ENCODE measurements around the gene RELN.
"Not testable (repeated sequence)": the region's sequence is repeated elsewhere in the genome, so short reads cannot be mapped to it uniquely, and the experiment has no call there.

RELN gene

DNA sequence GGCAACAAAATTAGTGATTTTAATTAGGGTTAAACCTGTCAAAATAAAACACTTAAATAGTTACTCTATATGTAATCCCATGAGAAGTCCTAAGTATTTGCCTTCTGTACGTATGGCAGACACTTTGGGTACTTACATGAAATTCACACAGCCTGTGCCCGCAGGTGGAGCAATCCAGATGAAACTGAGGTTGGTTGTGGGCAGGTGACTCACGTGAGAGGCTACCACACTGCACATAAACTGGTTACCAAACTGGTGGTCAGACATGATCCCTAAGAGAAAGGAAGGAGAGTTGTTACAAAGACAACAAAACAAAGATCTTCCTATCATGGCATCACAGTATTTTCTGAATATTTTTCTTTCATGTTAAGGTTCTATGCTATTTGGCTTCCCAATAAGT, 156.1 kb downstream of the RELN start:
- DNase-seq (ENCODE audit: extremely low spot score) = no peak
- TF ChIP-seq SP1 (IDR thresholded peaks at IDR 0.05) (no peak), BHLHE40 (IDR thresholded peaks at IDR 0.05; ENCODE audit: borderline replicate concordance) (no peak), FOXA1 (IDR thresholded peaks at IDR 0.05) (no peak), ELF4 (IDR thresholded peaks at IDR 0.05) (no peak), SUZ12 (IDR thresholded peaks at IDR 0.05) (no peak), FOXM1 (IDR thresholded peaks at IDR 0.05; ENCODE audit: borderline replicate concordance) (no peak), L3MBTL2 (conservative IDR thresholded peaks at IDR 0.05) (no peak), CTBP1 (IDR thresholded peaks at IDR 0.05; ENCODE audit: borderline replicate concordance) (no peak), ARNT (IDR thresholded peaks at IDR 0.05) (no peak), FOXK2 (IDR thresholded peaks at IDR 0.05) (no peak)
- TF ChIP-seq, protein P1, sequence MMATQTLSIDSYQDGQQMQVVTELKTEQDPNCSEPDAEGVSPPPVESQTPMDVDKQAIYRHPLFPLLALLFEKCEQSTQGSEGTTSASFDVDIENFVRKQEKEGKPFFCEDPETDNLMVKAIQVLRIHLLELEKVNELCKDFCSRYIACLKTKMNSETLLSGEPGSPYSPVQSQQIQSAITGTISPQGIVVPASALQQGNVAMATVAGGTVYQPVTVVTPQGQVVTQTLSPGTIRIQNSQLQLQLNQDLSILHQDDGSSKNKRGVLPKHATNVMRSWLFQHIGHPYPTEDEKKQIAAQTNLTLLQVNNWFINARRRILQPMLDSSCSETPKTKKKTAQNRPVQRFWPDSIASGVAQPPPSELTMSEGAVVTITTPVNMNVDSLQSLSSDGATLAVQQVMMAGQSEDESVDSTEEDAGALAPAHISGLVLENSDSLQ (IDR thresholded peaks at IDR 0.05) = no peak
- POLR2A ChIA-PET = no interaction called here
- CTCF ChIA-PET = no interaction called here

DNA sequence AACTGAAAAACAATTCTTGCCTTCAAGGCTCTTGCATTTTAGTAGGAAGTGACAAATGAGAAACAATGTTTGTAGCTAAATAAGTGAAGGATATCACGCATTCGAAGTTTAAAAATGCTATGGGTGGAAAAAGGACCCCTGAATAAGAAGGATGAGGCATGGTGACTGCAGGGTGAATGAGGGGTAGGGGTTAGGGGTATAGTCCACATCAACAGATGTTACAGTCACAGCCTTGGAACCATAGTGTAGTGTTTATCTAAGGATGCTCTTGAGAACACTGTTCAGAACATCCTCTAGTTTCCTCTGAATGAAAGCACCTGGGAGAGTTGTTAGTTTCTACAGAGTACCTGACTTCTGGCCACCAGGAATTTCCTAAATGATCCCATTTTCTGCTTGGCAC, 157.0 kb downstream of the RELN start:
- no peak for DNase-seq (ENCODE audit: extremely low spot score)
- POLR2A ChIA-PET = no interaction called here
- CTCF ChIA-PET = no interaction called here
- TF ChIP-seq SUZ12 (IDR thresholded peaks at IDR 0.05) (no peak), NFRKB (IDR thresholded peaks at IDR 0.05) (no peak), LEF1 (IDR thresholded peaks at IDR 0.05; ENCODE audit: borderline replicate concordance) (no peak), ELF4 (IDR thresholded peaks at IDR 0.05) (no peak), CTBP1 (IDR thresholded peaks at IDR 0.05; ENCODE audit: borderline replicate concordance) (no peak), FOXM1 (IDR thresholded peaks at IDR 0.05; ENCODE audit: borderline replicate concordance) (no peak), TARDBP (IDR thresholded peaks at IDR 0.05) (no peak), FOXA1 (IDR thresholded peaks at IDR 0.05) (no peak), HDGF (IDR thresholded peaks at IDR 0.05; ENCODE audit: borderline replicate concordance) (no peak), BHLHE40 (IDR thresholded peaks at IDR 0.05; ENCODE audit: borderline replicate concordance) (no peak), SP1 (IDR thresholded peaks at IDR 0.05) (no peak), FOXK2 (IDR thresholded peaks at IDR 0.05) (no peak), ARNT (IDR thresholded peaks at IDR 0.05) (no peak), ZNF384 (IDR thresholded peaks at IDR 0.05) (no peak), L3MBTL2 (conservative IDR thresholded peaks at IDR 0.05) (no peak)
- TF ChIP-seq, protein P1 (IDR thresholded peaks at IDR 0.05) = no peak

DNA sequence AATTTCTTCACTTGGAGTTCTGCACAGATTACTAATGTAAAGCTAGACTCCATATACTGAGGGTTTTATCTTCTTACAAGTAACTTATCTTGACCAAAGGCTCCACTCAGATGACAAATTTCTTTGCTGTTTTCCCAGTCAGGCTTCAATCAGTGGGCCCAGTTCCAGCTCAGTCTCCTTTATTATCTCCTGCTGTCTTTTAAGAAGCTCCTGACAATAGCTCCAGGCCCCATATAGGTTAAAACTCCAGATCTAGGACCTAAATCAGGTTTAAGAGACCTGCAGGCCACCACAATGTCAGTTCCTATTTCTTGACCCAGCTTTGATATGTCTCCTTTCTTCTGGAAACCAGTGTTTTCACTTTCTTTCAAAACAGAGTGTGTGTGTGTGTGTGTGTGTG, 165.2 kb downstream of the RELN start:
- DNase-seq (ENCODE audit: extremely low spot score) = no peak
- TF ChIP-seq ELF4 (IDR thresholded peaks at IDR 0.05) (no peak), FOXM1 (IDR thresholded peaks at IDR 0.05; ENCODE audit: borderline replicate concordance) (no peak), L3MBTL2 (conservative IDR thresholded peaks at IDR 0.05) (no peak), NFRKB (IDR thresholded peaks at IDR 0.05) (no peak), FOXK2 (IDR thresholded peaks at IDR 0.05) (no peak), BHLHE40 (IDR thresholded peaks at IDR 0.05; ENCODE audit: borderline replicate concordance) (no peak), LEF1 (IDR thresholded peaks at IDR 0.05; ENCODE audit: borderline replicate concordance) (no peak), HDGF (IDR thresholded peaks at IDR 0.05; ENCODE audit: borderline replicate concordance) (no peak), FOXA1 (IDR thresholded peaks at IDR 0.05) (no peak), SP1 (IDR thresholded peaks at IDR 0.05) (no peak), ARNT (IDR thresholded peaks at IDR 0.05) (no peak), ZNF384 (IDR thresholded peaks at IDR 0.05) (no peak), CTBP1 (IDR thresholded peaks at IDR 0.05; ENCODE audit: borderline replicate concordance) (no peak), SUZ12 (IDR thresholded peaks at IDR 0.05) (no peak), TARDBP (IDR thresholded peaks at IDR 0.05) (no peak)
- TF ChIP-seq, protein P1 (IDR thresholded peaks at IDR 0.05) = no peak
- CTCF ChIA-PET = no interaction called here
- POLR2A ChIA-PET = no interaction called here

DNA sequence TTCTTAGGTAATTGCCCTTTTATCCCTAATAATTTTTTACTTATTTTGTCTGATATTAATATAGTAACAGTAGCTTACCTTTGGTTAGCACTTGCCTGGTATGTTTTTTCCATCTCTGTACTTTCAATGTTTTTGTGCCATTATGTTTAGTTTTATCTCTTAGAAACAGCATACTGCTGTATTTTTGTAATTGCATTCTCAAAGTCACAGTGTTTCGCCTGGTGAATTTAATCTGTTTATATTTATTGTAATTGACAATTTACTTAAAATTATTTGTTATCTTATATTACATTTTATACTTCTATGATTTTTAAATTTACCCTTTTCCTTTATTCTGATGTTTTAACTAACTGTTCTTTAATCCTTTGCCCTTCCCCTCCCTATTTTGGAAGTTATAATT, 166.4 kb downstream of the RELN start:
- POLR2A ChIA-PET = no interaction called here
- TF ChIP-seq NFRKB (IDR thresholded peaks at IDR 0.05) = no peak
- TF ChIP-seq SUZ12 (IDR thresholded peaks at IDR 0.05) = no peak
- DNase-seq (ENCODE audit: extremely low spot score) = no peak
- CTCF ChIA-PET = no interaction called here

DNA sequence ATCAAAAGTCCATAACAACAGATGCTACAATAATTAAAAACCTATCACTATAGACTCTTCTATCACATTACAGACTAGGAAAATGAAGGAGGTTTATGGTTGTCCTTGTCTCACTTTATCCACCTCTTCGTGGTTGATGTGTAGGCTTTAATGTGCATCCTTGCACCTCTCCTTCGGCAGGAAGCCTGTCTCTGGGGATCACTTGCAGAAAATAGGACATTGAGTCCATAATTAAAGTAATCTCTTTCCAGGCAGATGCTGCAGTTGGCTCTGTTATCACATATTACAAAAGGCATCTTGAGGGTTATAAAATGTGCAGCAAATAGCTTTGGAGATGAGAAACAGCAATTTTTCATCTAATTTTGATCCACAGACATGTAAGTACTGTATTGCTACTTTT, 168.4 kb downstream of the RELN start:
- CTCF ChIA-PET = interaction anchor here (0.5 kb wide), 1 partner anchor 199 kb away, joined by 3 read pairs; no protein-coding TSS in a partner anchor
- DNase-seq (ENCODE audit: extremely low spot score) = no peak
- POLR2A ChIA-PET = no interaction called here
- TF ChIP-seq L3MBTL2 (conservative IDR thresholded peaks at IDR 0.05) = no peak
- no peak for TF ChIP-seq SUZ12 (IDR thresholded peaks at IDR 0.05)
- TF ChIP-seq FOXA1 (IDR thresholded peaks at IDR 0.05) = no peak
- no peak for TF ChIP-seq FOXK2 (IDR thresholded peaks at IDR 0.05)
- no peak for TF ChIP-seq SP1 (IDR thresholded peaks at IDR 0.05)
- no peak for TF ChIP-seq ELF4 (IDR thresholded peaks at IDR 0.05)
- TF ChIP-seq, protein P1 (IDR thresholded peaks at IDR 0.05) = no peak
- TF ChIP-seq HDGF (IDR thresholded peaks at IDR 0.05; ENCODE audit: borderline replicate concordance) = no peak

DNA sequence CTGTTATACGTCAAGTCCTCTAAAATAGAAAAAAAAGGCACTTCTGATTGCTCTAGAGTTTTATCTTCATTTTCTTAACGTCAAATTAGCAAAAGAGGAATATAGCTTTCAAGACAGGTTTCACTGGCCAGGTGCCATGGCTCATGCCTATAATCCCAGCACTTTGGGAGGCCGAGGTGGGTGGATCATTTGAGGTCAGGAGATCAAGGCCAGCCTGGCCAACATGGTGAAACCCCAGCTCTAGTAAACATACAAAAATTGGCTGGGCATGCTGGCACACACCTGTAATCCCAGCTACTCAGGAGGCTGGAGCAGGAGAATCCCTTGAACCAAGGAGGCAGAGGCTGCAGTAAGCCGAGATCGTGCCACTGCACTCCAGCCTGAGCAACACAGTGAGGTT, 173.5 kb downstream of the RELN start:
- POLR2A ChIA-PET; DNase-seq (ENCODE audit: extremely low spot score); CTCF ChIA-PET: not testable (repeated sequence)

Data from HEK293T (cell line).